GM19099 (cell line): ENCODE data around the gene MRGPRD.

Experiments used
- POLR2A ChIP-seq: IDR thresholded peaks from 3 replicates; pipeline ENCODE4 v1.6.1; 2011; ENCODE audit warnings: low read depth; ENCODE audit not compliant: insufficient read length; ENCODE audit errors: extremely low read depth

MRGPRD gene

GRCh38 chr11:69009441-69010211 is 28.8 kb upstream of the MRGPRD start:
- TF ChIP-seq POLR2A = no peak

GRCh38 chr11:69008737-69009440 is 28.1 kb upstream of the MRGPRD start:
- no peak for TF ChIP-seq POLR2A

- TF ChIP-seq POLR2A = no peak
Observed at GRCh38 chr11:69007975-69008381, 27.2 kb upstream of the MRGPRD start.

GRCh38 chr11:69006816-69007215 is 26.0 kb upstream of the MRGPRD start:
- TF ChIP-seq POLR2A = no peak

GRCh38 chr11:69005631-69006368 is 25.0 kb upstream of the MRGPRD start:
- no peak for TF ChIP-seq POLR2A

GRCh38 chr11:69005183-69005630 is 24.4 kb upstream of the MRGPRD start:
- no peak for TF ChIP-seq POLR2A

GRCh38 chr11:69004411-69005182 is 23.8 kb upstream of the MRGPRD start:
- TF ChIP-seq POLR2A = no peak

GRCh38 chr11:69003866-69004367 is 23.1 kb upstream of the MRGPRD start:
- TF ChIP-seq POLR2A = no peak

GRCh38 chr11:69003301-69003865 is 22.6 kb upstream of the MRGPRD start:
- TF ChIP-seq POLR2A = no peak

- no peak for TF ChIP-seq POLR2A
Observed at GRCh38 chr11:69002570-69003231, 21.9 kb upstream of the MRGPRD start.

- no peak for TF ChIP-seq POLR2A
Observed at GRCh38 chr11:69002110-69002569, 21.4 kb upstream of the MRGPRD start.

GRCh38 chr11:69001243-69002081 is 20.7 kb upstream of the MRGPRD start:
- TF ChIP-seq POLR2A = no peak

- no peak for TF ChIP-seq POLR2A
Observed at GRCh38 chr11:69000831-69001242, 20.1 kb upstream of the MRGPRD start.
